Subcutaneous abdominal adipose tissue (tissue), 5 donors: ENCODE measurements around the gene COL18A1.

Source experiments
- H3K27ac ChIP-seq: one replicate; pipeline ENCODE4 v1.7.0; 2013; ENCODE audit warnings: low read depth, mild to moderate bottlenecking, inconsistent platforms, low read length, moderate library complexity
- H3K27me3 ChIP-seq, 5 donors: one replicate each; pipeline ENCODE4 v1.7.0; 2013; ENCODE audit warnings: low read length in 5 of 5, inconsistent platforms in 1 of 5; ENCODE audit not compliant: control insufficient read depth in 5 of 5, insufficient read depth in 4 of 5
- H3K36me3 ChIP-seq, 5 donors: one replicate each; pipeline ENCODE4 v1.7.0; 2013; ENCODE audit warnings: low read length in 5 of 5; ENCODE audit not compliant: control insufficient read depth in 5 of 5, insufficient read depth in 5 of 5
- H3K4me1 ChIP-seq, 5 donors: one replicate each; pipeline ENCODE4 v1.7.0; 2013; ENCODE audit warnings: low read length in 5 of 5, mild to moderate bottlenecking in 3 of 5, moderate library complexity in 1 of 5; ENCODE audit not compliant: control insufficient read depth in 5 of 5, insufficient read depth in 5 of 5
- H3K4me3 ChIP-seq, 5 donors: one replicate each; pipeline ENCODE4 v1.7.0; 2013; ENCODE audit warnings: low read length in 5 of 5, low read depth in 1 of 5
- H3K9ac ChIP-seq, 5 donors: one replicate each; pipeline ENCODE4 v1.7.0; 2013; ENCODE audit warnings: low read length in 5 of 5, mild to moderate bottlenecking in 4 of 5, moderate library complexity in 3 of 5
- H3K9me3 ChIP-seq, 5 donors: one replicate each; pipeline ENCODE4 v1.7.0; 2013; ENCODE audit warnings: low read length in 5 of 5; ENCODE audit not compliant: control insufficient read depth in 5 of 5
- donor health status: healthy.
- donor health status: healthy.
- donor health status: healthy.
- donor health status: healthy.
- donor health status: healthy.

The COL18A1 gene

GRCh38 chr21:45480701-45481500 lies 75.9 kb downstream of the COL18A1 start:
- Histone ChIP-seq H3K27ac (no peak overlapping the region), H3K4me1 (peaks cover 2 to 41% (median 14%) of the 10 kb centered on the region in 5 donors), H3K27me3 (no peaks in the 10 kb centered on the region), H3K36me3 (peaks cover 0 to 64% (median 55%) of the 10 kb centered on the region in 5 donors), H3K9me3 (no peaks in the 10 kb centered on the region), H3K4me3 (no peak overlapping the region), H3K9ac (no peak overlapping the region)

GRCh38 chr21:45481566-45481965 lies 76.6 kb downstream of the COL18A1 start:
- no peaks in the 10 kb centered on the region for H3K27me3 ChIP-seq
- no peak overlapping the region for H3K4me3 ChIP-seq
- H3K9ac ChIP-seq = no peak overlapping the region
- H3K27ac ChIP-seq = no peak overlapping the region
- peaks cover 0 to 61% (median 49%) of the 10 kb centered on the region in 5 donors for H3K36me3 ChIP-seq
- peaks cover 2 to 41% (median 14%) of the 10 kb centered on the region in 5 donors for H3K4me1 ChIP-seq
- no peaks in the 10 kb centered on the region for H3K9me3 ChIP-seq

- peak overlapping the region in 2 of 5 donors; percentile 7 to 11 for H3K9ac ChIP-seq
- H3K9me3 ChIP-seq = no peaks in the 10 kb centered on the region
- no peaks in the 10 kb centered on the region for H3K27me3 ChIP-seq
- H3K27ac ChIP-seq = no peak overlapping the region
- peak overlapping the region in 1 of 5 donors; percentile 27 for H3K4me3 ChIP-seq
- H3K4me1 ChIP-seq = peaks cover 2 to 40% (median 14%) of the 10 kb centered on the region in 5 donors
- peaks cover 0 to 60% (median 52%) of the 10 kb centered on the region in 5 donors for H3K36me3 ChIP-seq
These were observed 77.3 kb downstream of the COL18A1 start for GRCh38 chr21:45481977-45482898.

GRCh38 chr21:45482899-45483821 lies 78.2 kb downstream of the COL18A1 start:
- no peaks in the 10 kb centered on the region for H3K27me3 ChIP-seq
- no peak overlapping the region for H3K27ac ChIP-seq
- peaks cover under 1 to 31% (median 4%) of the 10 kb centered on the region in 5 donors for H3K4me1 ChIP-seq
- H3K9me3 ChIP-seq = no peaks in the 10 kb centered on the region
- peak overlapping the region in 2 of 5 donors; percentile 7 to 12 for H3K9ac ChIP-seq
- H3K4me3 ChIP-seq = peak overlapping the region in 1 of 5 donors; percentile 27
- peaks cover 0 to 60% (median 57%) of the 10 kb centered on the region in 5 donors for H3K36me3 ChIP-seq

DNA sequence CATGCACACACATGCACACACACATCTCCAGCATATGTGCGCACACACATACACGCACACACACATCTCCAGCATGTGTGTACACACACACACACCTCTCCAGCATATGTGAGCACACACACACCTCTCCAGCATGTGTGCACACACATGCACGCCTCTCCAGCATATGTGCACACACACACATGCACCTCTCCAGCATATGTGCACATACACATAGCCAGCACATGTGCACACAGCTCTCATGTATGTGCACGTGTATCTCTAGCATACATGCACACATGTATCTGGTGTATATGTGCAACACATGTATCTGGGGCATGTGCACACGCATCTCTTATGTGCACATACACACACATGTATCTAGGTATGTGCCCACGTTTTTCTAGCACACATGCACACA lies 79.4 kb downstream of the COL18A1 start:
- Histone ChIP-seq H3K27me3 (no peaks in the 10 kb centered on the region), H3K9ac (no peak overlapping the region), H3K9me3 (no peaks in the 10 kb centered on the region), H3K36me3 (peaks cover 0 to 53% (median 50%) of the 10 kb centered on the region in 5 donors), H3K4me3 (no peak overlapping the region), H3K27ac (no peak overlapping the region), H3K4me1 (peaks cover 0 to 21% (median 2%) of the 10 kb centered on the region in 5 donors)

GRCh38 chr21:45485686-45486442 lies 80.9 kb downstream of the COL18A1 start:
- no peak overlapping the region for H3K27ac ChIP-seq
- no peak overlapping the region for H3K4me3 ChIP-seq
- no peaks in the 10 kb centered on the region for H3K9me3 ChIP-seq
- peaks cover 0 to 50% (median 46%) of the 10 kb centered on the region in 5 donors for H3K36me3 ChIP-seq
- no peaks in the 10 kb centered on the region for H3K27me3 ChIP-seq
- H3K4me1 ChIP-seq = peaks cover 0 to 19% (median 2%) of the 10 kb centered on the region in 5 donors
- no peak overlapping the region for H3K9ac ChIP-seq

DNA sequence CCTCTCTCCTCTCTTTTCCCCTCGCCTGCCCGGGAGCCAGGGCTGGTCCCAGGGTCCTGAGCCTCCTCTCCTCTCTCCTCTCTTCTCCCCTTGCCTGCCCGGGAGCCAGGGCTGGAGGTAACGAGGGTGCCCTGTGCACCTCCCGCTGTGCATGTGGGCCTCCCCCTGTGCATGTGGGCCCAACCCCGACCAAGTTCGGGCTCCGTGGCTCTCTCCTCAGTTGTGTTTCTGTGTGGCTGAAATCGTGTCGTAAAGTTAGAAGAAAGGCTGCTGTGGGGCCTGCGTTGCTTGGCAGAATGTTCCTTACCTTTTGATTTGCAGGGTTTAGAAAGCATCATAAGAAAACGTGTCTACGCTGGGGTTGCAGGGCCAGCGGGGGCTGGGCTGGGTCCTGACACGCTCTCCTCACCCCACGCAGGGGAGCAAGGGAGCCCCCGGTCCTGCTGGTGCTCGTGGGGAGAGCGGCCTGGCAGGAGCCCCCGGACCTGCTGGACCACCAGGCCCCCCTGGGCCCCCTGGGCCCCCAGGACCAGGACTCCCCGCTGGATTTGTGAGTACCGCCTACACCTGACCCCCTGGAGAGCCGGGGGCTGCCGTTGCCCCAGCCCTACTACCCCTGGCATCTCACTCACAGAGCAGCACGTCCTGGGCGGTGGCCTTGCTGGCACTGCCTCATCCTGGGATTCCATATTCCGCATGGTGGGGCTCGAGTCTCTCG lies 81.6 kb downstream of the COL18A1 start:
- Histone ChIP-seq H3K36me3 (peaks cover 0 to 45% (median 41%) of the 10 kb centered on the region in 5 donors), H3K9ac (no peak overlapping the region), H3K27me3 (no peaks in the 10 kb centered on the region), H3K9me3 (no peaks in the 10 kb centered on the region), H3K4me3 (no peak overlapping the region), H3K4me1 (peaks cover 0 to 19% (median 2%) of the 10 kb centered on the region in 5 donors), H3K27ac (no peak overlapping the region)

DNA sequence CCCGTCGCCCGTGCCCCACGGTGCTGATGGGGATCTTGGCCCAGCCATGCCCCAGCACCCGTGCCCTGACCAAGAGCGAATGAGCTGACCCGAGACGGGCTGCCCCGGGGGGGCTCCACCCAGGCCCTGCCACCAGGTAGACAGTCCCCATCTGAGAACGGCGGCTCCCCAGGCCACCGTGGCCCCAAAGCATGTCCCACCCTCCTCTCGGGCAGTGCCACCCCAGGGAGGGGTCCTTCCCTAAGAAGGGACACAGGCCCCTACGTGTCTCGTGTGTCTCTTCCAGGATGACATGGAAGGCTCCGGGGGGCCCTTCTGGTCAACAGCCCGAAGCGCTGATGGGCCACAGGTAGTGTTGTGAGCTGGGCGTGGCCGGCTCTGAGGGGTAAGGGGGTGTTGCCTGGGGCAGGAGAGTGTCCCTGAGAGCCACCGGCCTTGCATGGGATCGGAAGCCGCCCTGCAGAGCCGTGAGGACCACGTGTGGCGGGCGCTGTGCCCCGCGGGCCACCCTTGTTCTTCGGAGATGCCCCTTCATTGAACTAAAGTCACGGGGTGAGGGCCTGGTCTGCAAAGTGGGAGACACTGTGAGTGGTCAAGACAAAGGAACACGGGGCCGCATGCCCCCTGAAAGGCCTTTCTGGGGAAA lies 82.3 kb downstream of the COL18A1 start:
- Histone ChIP-seq H3K4me3 (no peak overlapping the region), H3K27ac (no peak overlapping the region), H3K27me3 (no peaks in the 10 kb centered on the region), H3K9me3 (no peaks in the 10 kb centered on the region), H3K4me1 (peaks cover 0 to 17% (median 2%) of the 10 kb centered on the region in 5 donors), H3K36me3 (peaks cover 0 to 44% (median 41%) of the 10 kb centered on the region in 5 donors), H3K9ac (no peak overlapping the region)
